Endothelial cell (in vitro differentiated cells): ENCODE measurements around the gene ALG10. TPM values are rescaled to one million over a fixed set of nuclear protein-coding genes. Genes with fewer than 3 reads are reported as not detected.

Experiments used
- DNase-seq: peaks from one replicate; pipeline ENCODE4 v3.0.0; 2021; ENCODE audit warnings: low spot score
- H3K27ac Mint-ChIP-seq: one replicate; pipeline ENCODE4 v1.8.0; 2021; ENCODE audit warnings: mixed read lengths, inconsistent platforms; ENCODE audit not compliant: unreplicated experiment
- H3K27me3 Mint-ChIP-seq: one replicate; pipeline ENCODE4 v1.8.0; 2021; ENCODE audit warnings: mild to moderate bottlenecking, moderate library complexity, mixed read lengths, inconsistent platforms; ENCODE audit not compliant: unreplicated experiment
- H3K36me3 Mint-ChIP-seq: one replicate; pipeline ENCODE4 v1.8.0; 2021; ENCODE audit warnings: mild to moderate bottlenecking, low read depth, mixed read lengths, inconsistent platforms; ENCODE audit not compliant: unreplicated experiment
- H3K4me1 Mint-ChIP-seq: one replicate; pipeline ENCODE4 v1.8.0; 2021; ENCODE audit warnings: mild to moderate bottlenecking, mixed read lengths, inconsistent platforms; ENCODE audit not compliant: unreplicated experiment
- H3K4me3 Mint-ChIP-seq: one replicate; pipeline ENCODE4 v1.8.0; 2021; ENCODE audit warnings: mild to moderate bottlenecking, mixed read lengths, inconsistent platforms; ENCODE audit not compliant: unreplicated experiment
- H3K9me3 Mint-ChIP-seq: one replicate; pipeline ENCODE4 v1.8.0; 2021; ENCODE audit warnings: mixed read lengths, inconsistent platforms; ENCODE audit not compliant: unreplicated experiment
- total RNA-seq: library from RNA; stranded (reverse); fragmentation: NEBNext Ultra II Directional; extraction: Animal tissue kit (Norgen Biotek cat#: 25700); gene quantifications from one replicate; pipeline ENCODE4 v1.2.1, GENCODE V29; 2021; ENCODE audit not compliant: unreplicated experiment
- TF ChIP-seq, protein P1 (sequence below): fragments of 200-600 bp; sonication (generic); IDR thresholded peaks from one replicate; pipeline ENCODE4 v1.5.0; 2021; ENCODE audit warnings: antibody characterized with exemption; ENCODE audit not compliant: unreplicated experiment

ALG10 gene
- total RNA-seq, 1 donor from 2014 or later: 11.8 TPM

DNA sequence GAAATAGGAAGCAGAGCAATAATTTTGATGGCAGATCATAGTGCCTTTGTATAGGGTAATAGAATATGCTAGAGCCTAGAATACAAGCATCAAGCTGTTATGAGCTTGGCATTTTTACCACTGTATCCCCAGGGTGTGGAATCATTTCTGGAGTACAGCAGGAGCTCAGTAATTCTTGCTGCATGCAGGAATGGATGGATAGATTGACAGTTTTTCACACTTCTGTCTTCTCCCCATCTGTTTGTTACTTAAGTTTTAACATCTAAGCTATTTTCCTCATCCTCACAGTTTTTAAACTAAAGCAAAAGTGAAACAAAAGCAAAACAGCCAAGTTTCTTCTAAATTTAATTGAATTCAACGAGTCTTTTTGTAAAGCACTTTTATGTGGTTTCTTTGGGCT, 32.6 kb downstream of the ALG10 start:
- peaks cover 30% of the 10 kb centered on the region for H3K9me3 Mint-ChIP-seq
- H3K4me3 Mint-ChIP-seq: no peak overlapping the region
- TF ChIP-seq, protein P1, sequence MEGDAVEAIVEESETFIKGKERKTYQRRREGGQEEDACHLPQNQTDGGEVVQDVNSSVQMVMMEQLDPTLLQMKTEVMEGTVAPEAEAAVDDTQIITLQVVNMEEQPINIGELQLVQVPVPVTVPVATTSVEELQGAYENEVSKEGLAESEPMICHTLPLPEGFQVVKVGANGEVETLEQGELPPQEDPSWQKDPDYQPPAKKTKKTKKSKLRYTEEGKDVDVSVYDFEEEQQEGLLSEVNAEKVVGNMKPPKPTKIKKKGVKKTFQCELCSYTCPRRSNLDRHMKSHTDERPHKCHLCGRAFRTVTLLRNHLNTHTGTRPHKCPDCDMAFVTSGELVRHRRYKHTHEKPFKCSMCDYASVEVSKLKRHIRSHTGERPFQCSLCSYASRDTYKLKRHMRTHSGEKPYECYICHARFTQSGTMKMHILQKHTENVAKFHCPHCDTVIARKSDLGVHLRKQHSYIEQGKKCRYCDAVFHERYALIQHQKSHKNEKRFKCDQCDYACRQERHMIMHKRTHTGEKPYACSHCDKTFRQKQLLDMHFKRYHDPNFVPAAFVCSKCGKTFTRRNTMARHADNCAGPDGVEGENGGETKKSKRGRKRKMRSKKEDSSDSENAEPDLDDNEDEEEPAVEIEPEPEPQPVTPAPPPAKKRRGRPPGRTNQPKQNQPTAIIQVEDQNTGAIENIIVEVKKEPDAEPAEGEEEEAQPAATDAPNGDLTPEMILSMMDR: no peak
- no peaks in the 10 kb centered on the region for H3K27me3 Mint-ChIP-seq
- no peaks in the 10 kb centered on the region for H3K36me3 Mint-ChIP-seq
- no peaks in the 10 kb centered on the region for H3K4me1 Mint-ChIP-seq
- DNase-seq: no peak
- H3K27ac Mint-ChIP-seq: no peak overlapping the region
